Measurements from ENCODE around the gene PRKN.

The PRKN gene

GRCh38 chr6:161761966-161762365, 965.6 kb downstream of the PRKN start:
- Histone ChIP-seq H3K27ac (ENCODE audit: low read depth, low read length) (no peak overlapping the region), H3K36me3 (ENCODE audit: control insufficient read depth in 5 of 5, insufficient read depth in 5 of 5, low read length in 5 of 5) (no peaks in the 10 kb centered on the region), H3K9me3 (ENCODE audit: control insufficient read depth in 5 of 5, low read length in 5 of 5) (peaks cover 0 to 2% (median 0%) of the 10 kb centered on the region in 5 donors), H3K4me3 (ENCODE audit: low read depth in 1 of 5, low read length in 5 of 5) (no peak overlapping the region), H3K9ac (ENCODE audit: low read length in 5 of 5) (no peak overlapping the region), H3K27me3 (ENCODE audit: control insufficient read depth in 5 of 5, insufficient read depth in 4 of 5, low read length in 5 of 5) (no peaks in the 10 kb centered on the region), H3K4me1 (ENCODE audit: control insufficient read depth in 5 of 5, insufficient read depth in 5 of 5, low read length in 5 of 5) (no peaks in the 10 kb centered on the region)

DNA sequence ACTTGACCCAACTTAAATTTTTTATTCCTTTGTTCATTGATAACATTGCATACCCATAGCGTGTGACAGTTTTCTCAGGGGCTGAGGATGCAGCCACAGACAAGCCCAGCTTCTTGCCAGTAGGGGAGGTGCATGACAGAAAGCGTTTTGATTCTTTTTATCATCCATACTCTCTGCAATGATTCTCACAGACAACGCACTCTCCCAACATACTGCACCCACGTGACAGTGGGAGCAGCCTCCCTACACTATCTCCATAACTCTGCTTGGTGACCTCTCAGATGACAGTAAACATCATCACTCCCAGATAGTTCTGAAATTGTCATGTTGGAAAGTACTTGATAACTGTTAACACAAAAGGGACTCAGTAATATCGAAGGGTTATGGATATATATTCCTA, 972.5 kb downstream of the PRKN start:
- no peak overlapping the region for H3K4me3 ChIP-seq (ENCODE audit: low read depth in 1 of 5, low read length in 5 of 5)
- H3K9me3 ChIP-seq (ENCODE audit: control insufficient read depth in 5 of 5, low read length in 5 of 5), result peaks cover 0 to 2% (median 0%) of the 10 kb centered on the region in 5 donors
- no peak overlapping the region for H3K9ac ChIP-seq (ENCODE audit: low read length in 5 of 5)
- no peaks in the 10 kb centered on the region for H3K36me3 ChIP-seq (ENCODE audit: control insufficient read depth in 5 of 5, insufficient read depth in 5 of 5, low read length in 5 of 5)
- H3K27me3 ChIP-seq (ENCODE audit: control insufficient read depth in 5 of 5, insufficient read depth in 4 of 5, low read length in 5 of 5), result no peaks in the 10 kb centered on the region
- H3K27ac ChIP-seq (ENCODE audit: low read depth, low read length), result no peak overlapping the region
- H3K4me1 ChIP-seq (ENCODE audit: control insufficient read depth in 5 of 5, insufficient read depth in 5 of 5, low read length in 5 of 5), result no peaks in the 10 kb centered on the region

DNA sequence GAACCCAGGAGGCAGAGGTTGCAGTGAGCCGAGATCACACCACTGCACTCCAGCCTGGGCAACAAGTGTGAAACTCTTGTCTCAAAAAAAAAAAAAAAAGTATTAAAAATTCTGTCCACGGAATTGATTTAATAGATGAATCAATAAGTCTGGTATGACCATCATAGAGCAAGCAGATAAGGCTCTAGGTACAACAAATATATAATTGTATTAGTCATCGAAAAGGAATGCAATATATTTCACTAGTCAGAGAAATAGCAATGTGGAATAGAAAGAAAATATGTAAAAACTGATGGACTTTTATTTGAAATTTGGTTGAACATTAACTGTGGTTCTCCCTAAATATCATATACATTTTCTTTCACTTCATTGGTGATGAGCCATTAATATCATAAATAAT, 976.9 kb downstream of the PRKN start:
- H3K36me3 ChIP-seq (ENCODE audit: control insufficient read depth in 5 of 5, insufficient read depth in 5 of 5, low read length in 5 of 5), result no peaks in the 10 kb centered on the region
- H3K27me3 ChIP-seq (ENCODE audit: control insufficient read depth in 5 of 5, insufficient read depth in 4 of 5, low read length in 5 of 5), result no peaks in the 10 kb centered on the region
- H3K9me3 ChIP-seq (ENCODE audit: control insufficient read depth in 5 of 5, low read length in 5 of 5), result no peaks in the 10 kb centered on the region
- H3K4me1 ChIP-seq (ENCODE audit: control insufficient read depth in 5 of 5, insufficient read depth in 5 of 5, low read length in 5 of 5), result peaks cover 0 to 4% (median 0%) of the 10 kb centered on the region in 5 donors
- no peak overlapping the region for H3K9ac ChIP-seq (ENCODE audit: low read length in 5 of 5)
- no peak overlapping the region for H3K4me3 ChIP-seq (ENCODE audit: low read depth in 1 of 5, low read length in 5 of 5)
- H3K27ac ChIP-seq (ENCODE audit: low read depth, low read length), result no peak overlapping the region

- Histone ChIP-seq H3K4me3 (ENCODE audit: low read depth in 1 of 5, low read length in 5 of 5) (no peak overlapping the region), H3K9me3 (ENCODE audit: control insufficient read depth in 5 of 5, low read length in 5 of 5) (no peaks in the 10 kb centered on the region), H3K27ac (ENCODE audit: low read depth, low read length) (no peak overlapping the region), H3K9ac (ENCODE audit: low read length in 5 of 5) (no peak overlapping the region), H3K4me1 (ENCODE audit: control insufficient read depth in 5 of 5, insufficient read depth in 5 of 5, low read length in 5 of 5) (peaks cover 0 to 4% (median 0%) of the 10 kb centered on the region in 5 donors), H3K36me3 (ENCODE audit: control insufficient read depth in 5 of 5, insufficient read depth in 5 of 5, low read length in 5 of 5) (no peaks in the 10 kb centered on the region), H3K27me3 (ENCODE audit: control insufficient read depth in 5 of 5, insufficient read depth in 4 of 5, low read length in 5 of 5) (no peaks in the 10 kb centered on the region)
These were observed 978.0 kb downstream of the PRKN start for GRCh38 chr6:161749576-161749975.

GRCh38 chr6:161748535-161749416, 978.8 kb downstream of the PRKN start:
- Histone ChIP-seq H3K27me3 (ENCODE audit: control insufficient read depth in 5 of 5, insufficient read depth in 4 of 5, low read length in 5 of 5) (no peaks in the 10 kb centered on the region), H3K4me3 (ENCODE audit: low read depth in 1 of 5, low read length in 5 of 5) (no peak overlapping the region), H3K4me1 (ENCODE audit: control insufficient read depth in 5 of 5, insufficient read depth in 5 of 5, low read length in 5 of 5) (peaks cover 0 to 4% (median 0%) of the 10 kb centered on the region in 5 donors), H3K9ac (ENCODE audit: low read length in 5 of 5) (no peak overlapping the region), H3K36me3 (ENCODE audit: control insufficient read depth in 5 of 5, insufficient read depth in 5 of 5, low read length in 5 of 5) (no peaks in the 10 kb centered on the region), H3K27ac (ENCODE audit: low read depth, low read length) (no peak overlapping the region), H3K9me3 (ENCODE audit: control insufficient read depth in 5 of 5, low read length in 5 of 5) (no peaks in the 10 kb centered on the region)

DNA sequence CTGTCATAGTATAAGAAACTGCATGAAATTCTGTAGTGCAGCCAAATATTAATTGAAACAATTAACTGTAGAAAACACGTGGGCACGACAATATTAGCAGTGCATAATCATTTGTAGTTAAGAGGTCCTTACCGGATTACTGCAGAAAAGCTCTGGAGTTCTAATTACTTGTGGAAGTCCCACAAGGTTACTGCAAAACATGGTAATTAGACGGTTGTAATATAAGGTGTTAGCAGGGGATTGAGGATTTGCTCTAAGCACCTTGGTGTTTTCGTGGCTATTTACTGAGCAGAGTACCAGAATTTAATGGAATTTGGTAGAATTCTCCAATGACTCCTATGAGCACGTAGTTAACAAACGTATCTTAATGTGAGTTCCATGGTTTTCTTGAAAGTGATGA, 980.1 kb downstream of the PRKN start:
- no peaks in the 10 kb centered on the region for H3K27me3 ChIP-seq (ENCODE audit: control insufficient read depth in 5 of 5, insufficient read depth in 4 of 5, low read length in 5 of 5)
- H3K9ac ChIP-seq (ENCODE audit: low read length in 5 of 5), result no peak overlapping the region
- peaks cover 0 to 4% (median 0%) of the 10 kb centered on the region in 5 donors for H3K4me1 ChIP-seq (ENCODE audit: control insufficient read depth in 5 of 5, insufficient read depth in 5 of 5, low read length in 5 of 5)
- no peaks in the 10 kb centered on the region for H3K9me3 ChIP-seq (ENCODE audit: control insufficient read depth in 5 of 5, low read length in 5 of 5)
- H3K36me3 ChIP-seq (ENCODE audit: control insufficient read depth in 5 of 5, insufficient read depth in 5 of 5, low read length in 5 of 5), result no peaks in the 10 kb centered on the region
- H3K27ac ChIP-seq (ENCODE audit: low read depth, low read length), result no peak overlapping the region
- H3K4me3 ChIP-seq (ENCODE audit: low read depth in 1 of 5, low read length in 5 of 5), result no peak overlapping the region

- H3K4me3 ChIP-seq (ENCODE audit: low read depth in 1 of 5, low read length in 5 of 5), result no peak overlapping the region
- H3K9me3 ChIP-seq (ENCODE audit: control insufficient read depth in 5 of 5, low read length in 5 of 5), result no peaks in the 10 kb centered on the region
- H3K36me3 ChIP-seq (ENCODE audit: control insufficient read depth in 5 of 5, insufficient read depth in 5 of 5, low read length in 5 of 5), result no peaks in the 10 kb centered on the region
- H3K27ac ChIP-seq (ENCODE audit: low read depth, low read length), result no peak overlapping the region
- H3K9ac ChIP-seq (ENCODE audit: low read length in 5 of 5), result no peak overlapping the region
- H3K4me1 ChIP-seq (ENCODE audit: control insufficient read depth in 5 of 5, insufficient read depth in 5 of 5, low read length in 5 of 5), result peaks cover 0 to 4% (median 0%) of the 10 kb centered on the region in 5 donors
- H3K27me3 ChIP-seq (ENCODE audit: control insufficient read depth in 5 of 5, insufficient read depth in 4 of 5, low read length in 5 of 5), result no peaks in the 10 kb centered on the region
These were observed 981.9 kb downstream of the PRKN start for GRCh38 chr6:161745594-161746141.

DNA sequence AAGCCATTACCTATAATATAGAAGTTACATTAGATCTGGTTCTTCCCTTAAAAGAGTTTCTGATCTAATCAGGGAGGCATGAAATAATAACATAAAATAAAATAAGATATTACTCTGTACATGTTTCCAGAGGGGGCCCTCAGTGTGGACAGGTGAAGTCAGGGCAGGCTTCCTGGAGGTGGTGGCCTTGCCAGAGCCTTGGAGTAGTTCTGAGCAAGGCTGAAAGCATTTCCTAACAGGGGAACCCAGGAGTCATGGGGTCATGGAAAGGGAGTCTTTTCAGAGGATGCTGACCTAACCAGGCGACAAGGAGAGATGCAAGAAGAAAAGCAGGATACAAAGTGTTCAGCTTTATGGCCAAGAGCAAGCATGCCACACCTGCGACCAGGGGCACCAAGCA, 982.4 kb downstream of the PRKN start:
- no peaks in the 10 kb centered on the region for H3K27me3 ChIP-seq (ENCODE audit: control insufficient read depth in 5 of 5, insufficient read depth in 4 of 5, low read length in 5 of 5)
- no peak overlapping the region for H3K27ac ChIP-seq (ENCODE audit: low read depth, low read length)
- no peaks in the 10 kb centered on the region for H3K36me3 ChIP-seq (ENCODE audit: control insufficient read depth in 5 of 5, insufficient read depth in 5 of 5, low read length in 5 of 5)
- H3K9ac ChIP-seq (ENCODE audit: low read length in 5 of 5), result no peak overlapping the region
- peaks cover 0 to 4% (median 0%) of the 10 kb centered on the region in 5 donors for H3K4me1 ChIP-seq (ENCODE audit: control insufficient read depth in 5 of 5, insufficient read depth in 5 of 5, low read length in 5 of 5)
- H3K4me3 ChIP-seq (ENCODE audit: low read depth in 1 of 5, low read length in 5 of 5), result no peak overlapping the region
- no peaks in the 10 kb centered on the region for H3K9me3 ChIP-seq (ENCODE audit: control insufficient read depth in 5 of 5, low read length in 5 of 5)

- Histone ChIP-seq H3K4me3 (ENCODE audit: low read depth in 1 of 5, low read length in 5 of 5) (no peak overlapping the region), H3K4me1 (ENCODE audit: control insufficient read depth in 5 of 5, insufficient read depth in 5 of 5, low read length in 5 of 5) (peaks cover 0 to 4% (median 0%) of the 10 kb centered on the region in 5 donors), H3K9me3 (ENCODE audit: control insufficient read depth in 5 of 5, low read length in 5 of 5) (no peaks in the 10 kb centered on the region), H3K36me3 (ENCODE audit: control insufficient read depth in 5 of 5, insufficient read depth in 5 of 5, low read length in 5 of 5) (no peaks in the 10 kb centered on the region), H3K9ac (ENCODE audit: low read length in 5 of 5) (no peak overlapping the region), H3K27ac (ENCODE audit: low read depth, low read length) (no peak overlapping the region), H3K27me3 (ENCODE audit: control insufficient read depth in 5 of 5, insufficient read depth in 4 of 5, low read length in 5 of 5) (no peaks in the 10 kb centered on the region)
These were observed 983.1 kb downstream of the PRKN start for GRCh38 chr6:161744211-161745067.
